ENCODE results near the gene MEG3. TPM values are rescaled to one million over a fixed set of nuclear protein-coding genes. Genes with fewer than 3 reads are reported as not detected.

The MEG3 gene
- total RNA-seq, 1 experiment from 2014 or later: not detected

GRCh38 chr14:100786131-100786530 lies 39.8 kb upstream of the MEG3 start:
- ChIA-PET CTCF (no interaction called here), POLR2A (ENCODE audit: unreplicated experiment) (no interaction called here)
- no peaks in the 10 kb centered on the region for H3K79me2 ChIP-seq (ENCODE audit: low read depth)
- BruUV-seq (replicated peaks): no TSS peak
- no peaks in the 10 kb centered on the region for H3F3A ChIP-seq (ENCODE audit: insufficient read depth, low read depth)
- H3K4me1 ChIP-seq (replicated peaks; ENCODE audit: insufficient read depth): no peaks in the 10 kb centered on the region
- intact Hi-C loops (cut with micrococcal nuclease; ENCODE audit: unreplicated experiment): no loop called here
- H4K20me1 ChIP-seq (ENCODE audit: insufficient read depth): no peaks in the 10 kb centered on the region
- DNase-seq: no peak
- no peak for TF ChIP-seq CTCF (conservative IDR thresholded peaks at IDR 0.05)
- TF ChIP-seq EZH2 (IDR thresholded peaks at IDR 0.05; ENCODE audit: low read depth): no peak
- no peaks in the 10 kb centered on the region for H3K9me2 ChIP-seq (ENCODE audit: insufficient read depth)
- peaks cover 39% of the 10 kb centered on the region for H3K27me3 ChIP-seq (ENCODE audit: insufficient read depth, low read depth)
- H3K36me3 ChIP-seq (ENCODE audit: low read depth): no peaks in the 10 kb centered on the region
- H3K9me3 ChIP-seq (ENCODE audit: insufficient read depth, low read depth): no peaks in the 10 kb centered on the region
- H3K4me2 ChIP-seq: no peak overlapping the region
- no peak overlapping the region for H2AFZ ChIP-seq
- H3K4me3 ChIP-seq: no peak overlapping the region
- no peak overlapping the region for H3K27ac ChIP-seq

DNA sequence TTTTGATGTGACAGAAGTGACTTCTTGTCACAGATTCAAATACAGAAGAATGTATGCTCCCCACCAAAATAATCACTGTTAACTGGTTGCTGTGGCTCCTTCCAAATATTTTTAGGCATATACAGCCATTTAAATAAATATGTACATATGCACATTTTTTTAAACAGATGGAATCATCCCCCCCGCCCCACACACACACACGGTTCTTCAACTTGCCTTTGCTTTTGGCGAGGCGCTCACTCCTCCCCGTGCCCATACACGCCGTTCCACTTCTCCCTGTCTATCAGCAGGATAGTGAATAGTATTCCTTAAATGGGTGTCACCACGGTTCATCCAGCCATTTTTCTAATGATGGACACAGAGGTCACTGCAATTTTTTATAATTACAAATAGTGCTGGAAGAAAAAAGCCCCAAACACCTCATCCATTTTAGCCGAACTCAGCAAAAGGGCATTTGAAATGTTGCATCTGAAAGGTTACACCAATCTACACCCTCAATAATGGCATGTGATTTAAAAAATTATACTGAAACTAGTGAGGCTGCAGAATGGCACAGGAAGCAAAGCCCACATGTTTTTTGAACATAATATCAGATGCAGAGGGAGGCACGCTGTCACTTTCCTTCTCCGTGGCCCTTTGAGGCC lies 39.2 kb upstream of the MEG3 start:
- ChIA-PET CTCF (no interaction called here), POLR2A (ENCODE audit: unreplicated experiment) (no interaction called here)
- no TSS peak for BruUV-seq (replicated peaks)
- Histone ChIP-seq H2AFZ (no peak overlapping the region), H3F3A (ENCODE audit: insufficient read depth, low read depth) (no peaks in the 10 kb centered on the region), H4K20me1 (ENCODE audit: insufficient read depth) (no peaks in the 10 kb centered on the region), H3K79me2 (ENCODE audit: low read depth) (no peaks in the 10 kb centered on the region), H3K27me3 (ENCODE audit: insufficient read depth, low read depth) (peaks cover 38% of the 10 kb centered on the region), H3K27ac (no peak overlapping the region), H3K9me2 (ENCODE audit: insufficient read depth) (no peaks in the 10 kb centered on the region), H3K36me3 (ENCODE audit: low read depth) (no peaks in the 10 kb centered on the region), H3K4me1 (replicated peaks; ENCODE audit: insufficient read depth) (no peaks in the 10 kb centered on the region), H3K4me3 (no peak overlapping the region), H3K4me2 (no peak overlapping the region), H3K9me3 (ENCODE audit: insufficient read depth, low read depth) (no peaks in the 10 kb centered on the region)
- DNase-seq: no peak
- intact Hi-C loops (cut with micrococcal nuclease; ENCODE audit: unreplicated experiment): no loop called here
- no peak for TF ChIP-seq EZH2 (IDR thresholded peaks at IDR 0.05; ENCODE audit: low read depth)

- Histone ChIP-seq H2AFZ (no peak overlapping the region), H3K9me2 (ENCODE audit: insufficient read depth) (no peaks in the 10 kb centered on the region), H3F3A (ENCODE audit: insufficient read depth, low read depth) (no peaks in the 10 kb centered on the region), H3K27ac (no peak overlapping the region), H3K79me2 (ENCODE audit: low read depth) (no peaks in the 10 kb centered on the region), H3K36me3 (ENCODE audit: low read depth) (no peaks in the 10 kb centered on the region), H3K4me2 (no peak overlapping the region), H3K27me3 (ENCODE audit: insufficient read depth, low read depth) (peaks cover 35% of the 10 kb centered on the region), H3K4me1 (replicated peaks; ENCODE audit: insufficient read depth) (no peaks in the 10 kb centered on the region), H3K4me3 (no peak overlapping the region), H4K20me1 (ENCODE audit: insufficient read depth) (no peaks in the 10 kb centered on the region), H3K9me3 (ENCODE audit: insufficient read depth, low read depth) (no peaks in the 10 kb centered on the region)
- TF ChIP-seq CTCF (conservative IDR thresholded peaks at IDR 0.05) (no peak), EZH2 (IDR thresholded peaks at IDR 0.05; ENCODE audit: low read depth) (no peak)
- DNase-seq: no peak
- no TSS peak for BruUV-seq (replicated peaks)
- intact Hi-C loops (cut with micrococcal nuclease; ENCODE audit: unreplicated experiment): no loop called here
- ChIA-PET CTCF (no interaction called here), POLR2A (ENCODE audit: unreplicated experiment) (no interaction called here)
Measured at GRCh38 chr14:100787659-100788058, 38.3 kb upstream of the MEG3 start.

- H3K4me3 ChIP-seq: no peak overlapping the region
- H2AFZ ChIP-seq: no peak overlapping the region
- no peaks in the 10 kb centered on the region for H4K20me1 ChIP-seq (ENCODE audit: insufficient read depth)
- CTCF ChIA-PET: no interaction called here
- no TSS peak for BruUV-seq (replicated peaks)
- H3K4me2 ChIP-seq: no peak overlapping the region
- peaks cover 33% of the 10 kb centered on the region for H3K27me3 ChIP-seq (ENCODE audit: insufficient read depth, low read depth)
- DNase-seq: no peak
- no peaks in the 10 kb centered on the region for H3K36me3 ChIP-seq (ENCODE audit: low read depth)
- no peaks in the 10 kb centered on the region for H3F3A ChIP-seq (ENCODE audit: insufficient read depth, low read depth)
- no peaks in the 10 kb centered on the region for H3K4me1 ChIP-seq (replicated peaks; ENCODE audit: insufficient read depth)
- TF ChIP-seq CTCF (conservative IDR thresholded peaks at IDR 0.05) (no peak), EZH2 (IDR thresholded peaks at IDR 0.05; ENCODE audit: low read depth) (no peak)
- H3K9me2 ChIP-seq (ENCODE audit: insufficient read depth): no peaks in the 10 kb centered on the region
- H3K9me3 ChIP-seq (ENCODE audit: insufficient read depth, low read depth): no peaks in the 10 kb centered on the region
- H3K79me2 ChIP-seq (ENCODE audit: low read depth): no peaks in the 10 kb centered on the region
- no peak overlapping the region for H3K27ac ChIP-seq
- POLR2A ChIA-PET (ENCODE audit: unreplicated experiment): no interaction called here
- intact Hi-C loops (cut with micrococcal nuclease; ENCODE audit: unreplicated experiment): no loop called here
Measured at GRCh38 chr14:100788517-100788916, 37.4 kb upstream of the MEG3 start.

Data from PC-9 (cell line).